COLO668 (cell line): ENCODE measurements around the gene CCND2.

ENCODE experiments used
- DNase-seq: peaks from one replicate; lab custom pipeline; 2025; ENCODE audit not compliant: unreplicated experiment; lab: John Stamatoyannopoulos, UW

Gene CCND2

GRCh38 chr12:4289998-4290790 is 16.6 kb downstream of the CCND2 start:
- DNase-seq, result no peak

- no peak for DNase-seq
These were observed 18.9 kb downstream of the CCND2 start for GRCh38 chr12:4292341-4293073.

DNA sequence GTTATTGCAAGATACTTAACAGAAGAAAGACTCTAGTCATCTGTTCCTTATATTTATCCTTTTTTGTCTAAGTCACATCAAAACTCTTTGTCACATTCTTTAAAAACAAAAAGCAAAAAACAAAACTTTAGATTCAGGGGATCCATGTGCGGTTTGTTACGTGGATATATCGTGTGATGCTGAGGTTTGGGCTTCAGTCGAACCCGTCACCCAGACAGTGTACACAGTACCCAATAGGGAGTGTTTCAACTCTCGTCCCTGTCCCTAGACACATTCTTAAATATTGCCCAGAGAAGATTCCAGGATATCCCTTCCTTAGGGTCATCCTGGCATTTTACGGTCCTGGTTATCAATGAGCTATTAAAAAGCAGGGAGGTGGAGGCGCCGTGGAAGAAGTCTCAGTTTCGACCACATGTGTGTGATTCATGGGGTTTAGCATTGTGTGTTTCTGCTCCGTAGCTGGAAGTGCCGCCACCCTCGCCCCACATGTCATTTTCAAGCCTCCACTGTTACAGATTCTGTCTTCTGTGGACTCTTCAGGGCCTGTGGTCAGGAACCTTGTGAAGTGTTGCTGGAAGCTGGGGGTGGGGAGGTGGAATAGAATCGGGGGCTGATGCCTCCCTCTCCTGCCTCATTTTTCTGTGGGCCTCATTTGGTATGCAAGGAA is 19.9 kb downstream of the CCND2 start:
- DNase-seq, result no peak

DNA sequence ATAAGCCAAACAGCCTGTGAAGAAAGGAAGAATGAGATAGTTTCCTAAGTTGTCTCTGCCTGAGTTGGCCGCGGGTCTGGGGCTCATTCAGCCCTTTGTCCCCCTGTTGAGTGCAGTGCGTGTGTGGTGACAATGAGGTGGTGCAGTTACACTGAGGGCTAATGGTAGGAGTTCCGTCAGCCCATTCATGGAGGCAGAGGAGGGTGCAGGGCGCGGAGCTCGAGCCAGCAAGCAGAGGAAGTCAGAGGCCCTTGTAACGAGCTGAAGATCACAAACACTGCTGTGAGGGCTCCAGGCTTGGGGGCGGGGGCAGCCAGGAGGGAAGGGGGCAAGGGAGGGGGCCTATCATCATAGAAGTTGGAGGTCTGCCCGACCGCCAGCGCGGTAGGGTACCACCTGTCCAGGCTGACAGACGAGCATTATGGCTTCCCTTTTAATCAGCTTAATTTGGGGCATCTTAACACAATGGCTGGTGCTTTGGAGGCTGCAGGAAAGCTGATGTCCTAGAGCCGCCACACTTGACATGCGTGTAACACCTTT is 20.5 kb downstream of the CCND2 start:
- no peak for DNase-seq

DNA sequence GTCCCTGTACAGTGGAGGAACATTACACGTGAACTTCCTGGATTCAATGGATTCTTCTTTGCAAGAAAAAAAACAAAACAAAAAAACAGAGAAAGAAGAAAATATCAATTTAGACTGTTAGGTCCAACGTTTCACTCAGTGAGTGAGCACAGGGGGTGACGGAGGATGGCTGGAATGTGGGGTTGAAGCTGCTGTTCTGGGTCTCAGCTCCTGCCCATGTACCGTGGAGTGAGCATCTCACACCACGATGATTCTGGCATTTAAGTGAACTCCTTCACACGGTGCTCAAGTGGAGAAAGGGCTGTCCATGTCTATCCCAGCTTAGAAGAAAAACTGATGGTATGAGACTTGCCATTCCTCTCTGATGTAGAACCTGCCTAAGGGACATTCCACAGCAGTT is 23.2 kb downstream of the CCND2 start:
- no peak for DNase-seq

- no peak for DNase-seq
These were observed 24.1 kb downstream of the CCND2 start for GRCh38 chr12:4297617-4298016.

DNA sequence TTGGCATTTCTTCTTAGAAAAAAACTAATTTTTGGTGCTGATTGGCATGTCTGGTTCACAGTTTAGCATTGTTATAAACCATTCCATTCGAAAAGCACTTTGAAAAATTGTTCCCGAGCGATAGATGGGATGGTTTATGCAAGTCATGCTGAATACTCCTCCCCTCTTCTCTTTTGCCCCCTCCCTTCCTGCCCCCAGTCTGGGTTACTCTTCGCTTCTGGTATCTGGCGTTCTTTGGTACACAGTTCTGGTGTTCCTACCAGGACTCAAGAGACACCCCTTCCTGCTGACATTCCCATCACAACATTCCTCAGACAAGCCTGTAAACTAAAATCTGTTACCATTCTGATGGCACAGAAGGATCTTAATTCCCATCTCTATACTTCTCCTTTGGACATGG is 27.3 kb downstream of the CCND2 start:
- DNase-seq, result no peak

GRCh38 chr12:4301932-4302501 is 28.5 kb downstream of the CCND2 start:
- no peak for DNase-seq

- no peak for DNase-seq
These were observed 29.3 kb downstream of the CCND2 start for GRCh38 chr12:4302881-4303280.

GRCh38 chr12:4303750-4304149 is 30.2 kb downstream of the CCND2 start:
- no peak for DNase-seq

DNA sequence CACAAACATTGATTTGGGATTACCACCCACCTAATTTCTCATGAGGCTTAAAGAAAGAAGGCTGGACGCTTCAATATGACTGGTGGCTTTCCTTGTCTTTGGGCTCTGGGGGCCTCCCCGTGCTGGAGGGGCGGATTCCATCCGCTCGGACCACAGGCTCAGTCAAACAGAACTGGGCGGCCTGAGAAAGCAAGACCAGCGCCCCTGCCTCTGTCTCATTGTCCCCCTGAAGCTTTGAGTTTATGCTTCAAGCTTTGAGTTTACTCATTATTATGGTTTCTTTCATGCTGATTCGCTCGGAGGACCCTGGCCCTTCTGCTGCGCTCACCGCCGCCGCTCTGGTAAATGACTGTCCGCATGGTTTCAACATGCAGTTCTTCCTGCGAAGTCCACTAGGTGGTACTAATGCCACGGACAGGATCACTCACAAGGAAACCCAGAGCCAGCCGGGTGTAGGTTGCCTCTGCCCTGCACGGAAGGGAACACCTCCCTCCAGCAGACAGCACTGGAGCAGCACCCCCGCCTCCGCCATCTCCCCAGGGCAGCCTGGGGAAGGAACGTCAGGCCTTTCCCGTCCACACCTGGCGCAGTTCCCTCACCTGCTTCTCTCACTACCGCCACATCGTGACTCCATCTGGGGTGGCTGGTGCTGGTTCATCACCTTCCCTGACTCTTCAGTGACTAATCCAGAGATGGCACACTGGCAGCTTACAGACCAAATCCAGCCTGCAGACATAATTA is 34.2 kb downstream of the CCND2 start:
- DNase-seq, result peak; percentile 52

- DNase-seq, result no peak
These were observed 34.9 kb downstream of the CCND2 start for GRCh38 chr12:4308334-4308950.

GRCh38 chr12:4311776-4312175 is 38.2 kb downstream of the CCND2 start:
- DNase-seq, result no peak

DNA sequence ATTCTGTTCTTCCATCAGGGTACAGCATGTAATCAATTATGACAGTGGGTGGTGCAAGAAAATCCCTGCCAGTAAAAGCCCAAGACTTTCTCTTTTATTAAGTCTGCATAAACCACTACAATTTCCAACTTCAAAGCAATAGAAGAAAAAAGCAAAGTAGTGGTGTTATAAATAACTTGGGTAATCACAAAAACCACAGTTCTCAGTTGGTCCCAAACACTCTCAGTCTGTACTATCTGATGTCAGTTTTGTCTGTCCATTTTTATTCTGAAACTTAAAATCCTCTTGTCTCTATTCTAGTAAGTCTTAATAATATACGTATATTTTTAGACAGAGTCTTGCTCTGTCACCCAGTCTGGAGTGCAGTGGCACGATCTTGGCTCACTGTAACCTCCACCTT is 38.7 kb downstream of the CCND2 start:
- no peak for DNase-seq

DNA sequence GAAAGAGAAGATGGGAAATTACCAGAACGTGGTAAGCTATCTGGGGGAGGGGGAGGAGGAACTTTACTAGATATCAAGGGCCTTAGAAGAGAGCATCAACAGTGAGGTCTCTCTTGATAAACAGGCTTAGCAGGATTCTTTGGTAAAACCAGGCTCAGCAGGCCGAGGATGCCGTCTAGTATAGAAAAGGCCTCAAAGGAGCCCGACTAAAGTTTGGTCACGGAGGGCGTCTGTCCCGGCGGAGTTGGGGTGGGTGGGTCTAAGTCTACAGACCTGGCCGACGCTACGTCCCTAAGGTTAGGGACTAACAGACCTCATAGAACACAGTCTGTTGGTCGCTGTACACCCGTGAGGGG is 46.9 kb downstream of the CCND2 start:
- no peak for DNase-seq

GRCh38 chr12:4320853-4321701 is 47.5 kb downstream of the CCND2 start, which contains the start of gene TIGAR:
TIGAR (plus strand) TSS chr12:4321213; CDS start chr12:4321272, 59 bp downstream.
- DNase-seq, result peak; percentile 96

DNA sequence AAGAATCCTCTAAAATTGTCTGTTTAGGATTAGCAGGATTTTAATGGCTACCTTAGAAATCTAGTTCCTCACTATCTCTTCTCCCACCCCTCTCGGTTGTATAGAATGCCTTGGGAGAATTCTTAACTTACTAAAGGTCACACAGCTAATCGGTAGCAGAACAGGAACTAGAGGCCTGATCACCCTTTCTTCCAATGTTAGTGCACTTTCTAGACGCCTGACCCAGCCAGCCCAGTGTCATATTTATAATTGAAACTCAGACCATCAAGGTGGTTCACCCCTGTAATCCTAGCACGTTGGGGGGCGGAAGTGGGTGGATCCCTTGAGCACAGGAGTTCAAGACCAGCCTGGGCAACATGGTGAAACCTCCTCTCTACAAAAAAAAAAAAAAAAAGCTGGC is 49.2 kb downstream of the CCND2 start:
- DNase-seq, result no peak
